ENCODE results near the gene HIPK2. TPM values are rescaled to one million over a fixed set of nuclear protein-coding genes. Genes with fewer than 3 reads are reported as not detected.

Gene HIPK2
- 5.8 and 8.4 TPM in 2 replicates for total RNA-seq

GRCh38 chr7:139777948-139778841 lies at the start of gene HIPK2:
Gene HIPK2 (minus strand): TSS chr7:139777998. CDS start chr7:139777623, 375 bp downstream.
- Histone ChIP-seq H3K27me3 (ENCODE audit: control insufficient read depth, insufficient read depth, low read length) (no peaks in the 10 kb centered on the region), H3K36me3 (ENCODE audit: control insufficient read depth, insufficient read depth, low read length) (no peaks in the 10 kb centered on the region), H3K4me3 (ENCODE audit: low read depth, low read length) (peak within 1 kb of the TSS; percentile 69)
- DNase-seq (ENCODE audit: low read depth) (no peak), FAIRE-seq (no peak)
- TF ChIP-seq, protein P1, sequence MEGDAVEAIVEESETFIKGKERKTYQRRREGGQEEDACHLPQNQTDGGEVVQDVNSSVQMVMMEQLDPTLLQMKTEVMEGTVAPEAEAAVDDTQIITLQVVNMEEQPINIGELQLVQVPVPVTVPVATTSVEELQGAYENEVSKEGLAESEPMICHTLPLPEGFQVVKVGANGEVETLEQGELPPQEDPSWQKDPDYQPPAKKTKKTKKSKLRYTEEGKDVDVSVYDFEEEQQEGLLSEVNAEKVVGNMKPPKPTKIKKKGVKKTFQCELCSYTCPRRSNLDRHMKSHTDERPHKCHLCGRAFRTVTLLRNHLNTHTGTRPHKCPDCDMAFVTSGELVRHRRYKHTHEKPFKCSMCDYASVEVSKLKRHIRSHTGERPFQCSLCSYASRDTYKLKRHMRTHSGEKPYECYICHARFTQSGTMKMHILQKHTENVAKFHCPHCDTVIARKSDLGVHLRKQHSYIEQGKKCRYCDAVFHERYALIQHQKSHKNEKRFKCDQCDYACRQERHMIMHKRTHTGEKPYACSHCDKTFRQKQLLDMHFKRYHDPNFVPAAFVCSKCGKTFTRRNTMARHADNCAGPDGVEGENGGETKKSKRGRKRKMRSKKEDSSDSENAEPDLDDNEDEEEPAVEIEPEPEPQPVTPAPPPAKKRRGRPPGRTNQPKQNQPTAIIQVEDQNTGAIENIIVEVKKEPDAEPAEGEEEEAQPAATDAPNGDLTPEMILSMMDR (IDR thresholded peaks at IDR 0.05; ENCODE audit: insufficient read depth, low read length, severe bottlenecking): no peak

DNA sequence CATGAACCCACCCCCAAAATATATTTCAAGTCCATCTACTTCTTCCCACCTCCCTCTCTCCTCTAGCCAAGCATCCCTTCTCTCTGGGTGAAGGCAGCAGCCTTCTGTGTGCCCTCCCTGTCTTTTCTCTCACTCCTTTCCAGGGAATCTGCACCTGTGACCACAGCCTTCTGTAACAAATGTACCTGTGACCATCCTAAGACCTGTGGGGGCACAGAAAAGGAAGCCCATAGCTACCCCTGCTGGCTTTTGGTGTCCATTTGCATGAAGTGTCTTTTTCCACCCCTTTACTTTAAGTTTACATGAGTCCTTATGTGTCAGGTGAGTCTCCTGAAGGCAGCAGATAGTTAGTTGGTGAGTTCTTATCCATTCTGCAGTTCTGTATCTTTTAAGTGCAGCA lies 49.2 kb upstream of the HIPK2 start:
- Histone ChIP-seq H3K36me3 (ENCODE audit: control insufficient read depth, insufficient read depth, low read length) (no peaks in the 10 kb centered on the region), H3K27me3 (ENCODE audit: control insufficient read depth, insufficient read depth, low read length) (peaks cover 1% of the 10 kb centered on the region), H3K4me3 (ENCODE audit: low read depth, low read length) (no peak overlapping the region)
- TF ChIP-seq, protein P1 (IDR thresholded peaks at IDR 0.05; ENCODE audit: insufficient read depth, low read length, severe bottlenecking): peak; percentile 5
- no peak for FAIRE-seq
- peak; percentile 11 for DNase-seq (ENCODE audit: low read depth)

- TF ChIP-seq, protein P1 (IDR thresholded peaks at IDR 0.05; ENCODE audit: insufficient read depth, low read length, severe bottlenecking): no peak
- Histone ChIP-seq H3K4me3 (ENCODE audit: low read depth, low read length) (no peak overlapping the region), H3K27me3 (ENCODE audit: control insufficient read depth, insufficient read depth, low read length) (peaks cover 1% of the 10 kb centered on the region), H3K36me3 (ENCODE audit: control insufficient read depth, insufficient read depth, low read length) (no peaks in the 10 kb centered on the region)
- peak; percentile 62 for DNase-seq (ENCODE audit: low read depth)
- no peak for FAIRE-seq
These were observed 48.0 kb upstream of the HIPK2 start for GRCh38 chr7:139825666-139826290.

GRCh38 chr7:139823959-139824521 lies 46.2 kb upstream of the HIPK2 start:
- H3K27me3 ChIP-seq (ENCODE audit: control insufficient read depth, insufficient read depth, low read length): peaks cover 1% of the 10 kb centered on the region
- DNase-seq (ENCODE audit: low read depth): no peak
- TF ChIP-seq, protein P1 (IDR thresholded peaks at IDR 0.05; ENCODE audit: insufficient read depth, low read length, severe bottlenecking): no peak
- FAIRE-seq: no peak
- H3K36me3 ChIP-seq (ENCODE audit: control insufficient read depth, insufficient read depth, low read length): no peaks in the 10 kb centered on the region
- no peak overlapping the region for H3K4me3 ChIP-seq (ENCODE audit: low read depth, low read length)

GRCh38 chr7:139822855-139823254 lies 45.1 kb upstream of the HIPK2 start:
- TF ChIP-seq, protein P1 (IDR thresholded peaks at IDR 0.05; ENCODE audit: insufficient read depth, low read length, severe bottlenecking): no peak
- H3K27me3 ChIP-seq (ENCODE audit: control insufficient read depth, insufficient read depth, low read length): peaks cover 1% of the 10 kb centered on the region
- FAIRE-seq (no peak), DNase-seq (ENCODE audit: low read depth) (no peak)
- no peaks in the 10 kb centered on the region for H3K36me3 ChIP-seq (ENCODE audit: control insufficient read depth, insufficient read depth, low read length)
- H3K4me3 ChIP-seq (ENCODE audit: low read depth, low read length): no peak overlapping the region

Data from bronchial epithelial cell (primary cell).